Measurements from ENCODE around the gene TBC1D13.

DNA sequence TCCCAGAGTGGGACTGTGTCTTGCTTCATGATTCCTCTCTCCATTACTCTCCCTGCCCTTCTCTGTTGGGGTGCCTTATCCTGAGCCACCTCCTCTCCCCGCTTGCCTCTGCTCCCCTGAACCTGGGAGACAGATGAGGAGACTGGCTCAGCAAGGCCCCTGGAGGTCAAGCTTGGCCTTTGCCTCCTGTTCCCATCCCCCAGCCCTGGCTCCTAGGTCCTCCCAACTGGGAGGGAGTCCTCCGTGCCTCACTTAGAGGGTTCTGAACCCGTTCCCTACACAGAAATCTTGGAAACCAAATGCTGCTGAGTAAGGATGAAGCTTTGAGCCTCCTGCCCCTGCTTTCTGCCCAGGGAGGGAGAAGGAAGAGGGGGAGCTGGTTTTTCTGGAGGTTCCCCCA is 21.5 kb downstream of the TBC1D13 start:
- TF ChIP-seq, protein P1, sequence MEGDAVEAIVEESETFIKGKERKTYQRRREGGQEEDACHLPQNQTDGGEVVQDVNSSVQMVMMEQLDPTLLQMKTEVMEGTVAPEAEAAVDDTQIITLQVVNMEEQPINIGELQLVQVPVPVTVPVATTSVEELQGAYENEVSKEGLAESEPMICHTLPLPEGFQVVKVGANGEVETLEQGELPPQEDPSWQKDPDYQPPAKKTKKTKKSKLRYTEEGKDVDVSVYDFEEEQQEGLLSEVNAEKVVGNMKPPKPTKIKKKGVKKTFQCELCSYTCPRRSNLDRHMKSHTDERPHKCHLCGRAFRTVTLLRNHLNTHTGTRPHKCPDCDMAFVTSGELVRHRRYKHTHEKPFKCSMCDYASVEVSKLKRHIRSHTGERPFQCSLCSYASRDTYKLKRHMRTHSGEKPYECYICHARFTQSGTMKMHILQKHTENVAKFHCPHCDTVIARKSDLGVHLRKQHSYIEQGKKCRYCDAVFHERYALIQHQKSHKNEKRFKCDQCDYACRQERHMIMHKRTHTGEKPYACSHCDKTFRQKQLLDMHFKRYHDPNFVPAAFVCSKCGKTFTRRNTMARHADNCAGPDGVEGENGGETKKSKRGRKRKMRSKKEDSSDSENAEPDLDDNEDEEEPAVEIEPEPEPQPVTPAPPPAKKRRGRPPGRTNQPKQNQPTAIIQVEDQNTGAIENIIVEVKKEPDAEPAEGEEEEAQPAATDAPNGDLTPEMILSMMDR (IDR thresholded peaks at IDR 0.05): no peak
- TF ChIP-seq POLR2A (IDR thresholded peaks at IDR 0.05): no peak
